ENCODE data around the gene TRPV4. TPM values are rescaled to one million over a fixed set of nuclear protein-coding genes. Genes with fewer than 3 reads are reported as not detected.
"Not testable (repeated sequence)": the region's sequence is repeated elsewhere in the genome, so short reads cannot be mapped to it uniquely, and the experiment has no call there.

Gene TRPV4
- total RNA-seq = not detected

- no peak for FAIRE-seq
- DNase-seq (ENCODE audit: low spot score in 2 of 2) = peak in 1 of 2 donors; percentile 54
Observed at GRCh38 chr12:109833307-109834189, at the start of gene TRPV4. TSS of gene TRPV4 (minus strand) at chr12:109833398. CDS start at chr12:109814796, 18,602 bp downstream.

- no peak for DNase-seq (ENCODE audit: low spot score in 2 of 2)
- FAIRE-seq = no peak
Observed at GRCh38 chr12:109881752-109882151, 48.6 kb upstream of the TRPV4 start.

DNA sequence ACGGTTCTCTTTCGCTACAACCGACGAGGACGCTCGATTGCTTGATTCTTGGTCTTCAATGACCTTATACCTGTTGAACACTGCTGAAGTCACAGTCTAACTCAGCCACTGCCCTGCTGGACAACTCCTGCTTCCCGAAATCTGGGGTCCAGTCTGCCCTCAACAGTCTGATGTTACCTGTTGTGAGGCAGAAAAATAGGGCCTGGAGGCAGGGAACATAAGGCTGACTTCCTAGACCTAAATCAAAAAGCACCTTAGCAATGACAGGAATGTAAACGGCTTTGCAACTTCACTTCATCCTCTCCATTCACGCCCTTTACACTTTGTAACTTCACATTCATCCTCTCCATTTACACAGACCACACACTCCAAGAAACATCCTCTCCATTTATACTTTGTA, 47.7 kb upstream of the TRPV4 start:
- DNase-seq (ENCODE audit: low spot score in 2 of 2) (no peak), FAIRE-seq (no peak)

- DNase-seq (ENCODE audit: low spot score in 2 of 2) (peak; percentile 97 to 98), FAIRE-seq (no peak)
Observed at GRCh38 chr12:109880043-109880931, 47.1 kb upstream of the TRPV4 start, which contains the start of gene GLTP. TSS of gene GLTP (minus strand) at chr12:109880541. CDS start at chr12:109880374, 167 bp downstream.

DNA sequence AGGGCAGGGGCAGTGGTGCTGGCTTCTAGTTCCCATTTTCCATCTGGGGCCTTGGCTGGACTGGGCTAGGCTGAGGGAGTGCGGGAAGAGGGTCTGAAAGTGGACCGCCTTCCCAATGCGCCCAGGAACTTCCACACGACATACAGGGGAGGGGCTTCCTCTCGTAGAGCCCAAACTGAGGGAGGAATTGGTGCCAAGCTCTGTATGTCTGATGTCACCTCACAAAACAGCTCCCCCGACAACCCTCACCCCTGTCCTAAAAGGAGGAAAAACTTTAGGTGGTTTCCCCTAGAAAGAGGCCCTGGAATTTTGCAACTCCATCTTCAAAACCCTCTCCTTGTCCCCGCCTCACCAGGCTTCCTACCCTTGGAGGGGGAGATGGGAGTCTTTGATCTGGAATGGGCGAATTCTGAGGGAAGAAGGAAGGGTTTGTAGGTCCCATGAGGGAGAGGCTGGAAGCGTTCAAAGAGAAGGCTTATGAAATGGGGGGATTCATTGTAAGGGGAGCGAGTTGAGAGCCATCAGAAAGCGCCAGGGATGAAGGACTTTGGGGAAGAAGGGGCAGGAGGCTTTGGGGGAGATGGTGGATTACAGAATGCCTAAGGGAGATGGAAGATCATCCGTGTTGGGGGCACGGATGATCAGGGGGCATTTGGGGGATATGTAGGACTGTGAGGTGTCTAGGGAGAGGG, 46.3 kb upstream of the TRPV4 start:
- no peak for DNase-seq (ENCODE audit: low spot score in 2 of 2)
- no peak for FAIRE-seq

DNA sequence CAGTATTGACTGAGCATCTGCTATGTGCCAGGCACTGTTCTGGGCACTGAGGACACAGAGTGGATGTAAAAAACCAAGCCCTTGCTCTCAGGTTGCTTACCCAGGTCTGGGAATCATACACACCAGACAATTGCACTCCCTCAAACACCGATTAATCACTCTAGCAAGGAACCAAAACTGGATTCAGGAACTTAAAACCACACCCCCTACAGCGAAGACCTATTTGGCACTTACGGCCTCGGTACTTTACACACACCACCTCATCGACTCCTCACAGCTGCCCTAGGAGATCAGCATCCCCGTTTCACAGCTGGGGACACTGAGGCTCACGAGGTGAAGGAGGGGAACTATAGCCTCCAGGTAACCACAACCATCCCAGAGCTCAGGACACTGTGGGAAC, 45.6 kb upstream of the TRPV4 start:
- FAIRE-seq = no peak
- no peak for DNase-seq (ENCODE audit: low spot score in 2 of 2)

DNA sequence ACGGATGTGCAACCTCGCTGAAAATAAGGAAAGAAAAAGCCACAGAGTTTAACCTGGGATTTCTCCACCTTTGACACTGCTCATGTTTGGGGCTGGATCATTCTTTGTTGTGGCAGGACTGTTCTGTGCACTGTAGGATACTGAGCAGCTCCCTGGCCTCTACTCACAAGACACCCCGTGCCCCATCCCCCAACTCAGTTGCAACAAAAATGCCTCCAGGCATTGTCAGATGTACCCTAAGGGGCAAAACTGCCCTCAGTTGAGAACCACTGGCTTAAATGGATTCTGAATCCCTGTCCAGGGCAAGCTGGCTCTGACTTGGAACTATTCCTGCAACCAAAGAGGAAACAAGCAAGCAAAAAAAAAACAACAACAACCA, 45.0 kb upstream of the TRPV4 start:
- DNase-seq (ENCODE audit: low spot score in 2 of 2) (no peak), FAIRE-seq (no peak)

GRCh38 chr12:109877504-109878246, 44.5 kb upstream of the TRPV4 start:
- DNase-seq (ENCODE audit: low spot score in 2 of 2) (no peak), FAIRE-seq (no peak)

- no peak for FAIRE-seq
Observed at GRCh38 chr12:109876406-109876805, 43.2 kb upstream of the TRPV4 start.

DNA sequence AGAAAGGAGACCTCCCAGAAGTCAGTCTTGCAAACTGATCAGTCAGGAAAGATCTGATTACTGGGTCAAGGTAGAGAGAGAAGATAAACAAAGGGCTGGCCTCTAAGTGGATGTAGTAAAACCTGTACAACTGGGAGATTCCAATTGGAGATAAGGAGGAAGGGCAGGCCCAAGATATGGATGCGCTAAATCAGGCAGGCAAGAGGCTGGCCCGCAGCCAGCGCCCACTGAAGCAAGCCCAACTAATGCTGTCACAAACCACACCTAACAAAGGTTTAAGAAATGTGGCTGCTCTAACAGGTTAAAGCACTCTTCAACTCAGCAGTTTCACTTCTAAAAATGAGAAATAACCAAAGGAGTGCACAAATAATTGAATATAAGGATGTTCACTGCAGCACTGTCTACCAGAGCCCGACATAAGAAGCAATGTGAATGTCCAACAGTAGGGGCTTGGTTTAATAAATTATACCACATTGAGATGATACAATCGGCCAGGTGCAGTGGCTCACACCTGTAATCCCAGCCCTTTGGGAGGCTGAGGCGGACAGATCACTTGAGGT, 42.5 kb upstream of the TRPV4 start:
- FAIRE-seq = no peak
- no peak for DNase-seq (ENCODE audit: low spot score in 2 of 2)

More at GRCh38 chr12:109876406-109876805, 43.2 kb upstream of the TRPV4 start:
- DNase-seq (ENCODE audit: low spot score in 2 of 2) = no peak

- FAIRE-seq = no peak
- no peak for DNase-seq (ENCODE audit: low spot score in 2 of 2)
Observed at GRCh38 chr12:109873653-109874052, 40.5 kb upstream of the TRPV4 start.

GRCh38 chr12:109871668-109872314, 38.6 kb upstream of the TRPV4 start:
- FAIRE-seq (no peak), DNase-seq (ENCODE audit: low spot score in 2 of 2) (no peak)

DNA sequence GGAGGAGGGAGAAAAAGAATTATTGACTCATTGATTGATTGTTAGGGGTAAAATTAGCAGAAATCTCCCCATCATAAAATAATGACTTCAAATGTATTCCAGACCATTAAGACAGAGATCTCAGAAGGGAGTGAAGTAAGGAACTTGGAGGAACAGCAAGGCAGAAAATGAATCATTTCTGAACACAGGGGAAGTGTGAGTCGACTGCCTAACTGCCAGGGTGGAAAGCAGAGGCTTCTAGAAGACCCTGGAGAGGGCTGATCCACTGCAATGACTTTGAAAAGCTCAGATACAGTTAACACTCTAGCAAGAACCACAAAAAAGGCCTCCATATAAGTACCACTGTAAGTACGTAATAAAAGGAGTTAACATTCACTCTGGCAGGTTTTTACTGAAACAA, 37.5 kb upstream of the TRPV4 start:
- FAIRE-seq (no peak), DNase-seq (ENCODE audit: low spot score in 2 of 2) (no peak)

DNA sequence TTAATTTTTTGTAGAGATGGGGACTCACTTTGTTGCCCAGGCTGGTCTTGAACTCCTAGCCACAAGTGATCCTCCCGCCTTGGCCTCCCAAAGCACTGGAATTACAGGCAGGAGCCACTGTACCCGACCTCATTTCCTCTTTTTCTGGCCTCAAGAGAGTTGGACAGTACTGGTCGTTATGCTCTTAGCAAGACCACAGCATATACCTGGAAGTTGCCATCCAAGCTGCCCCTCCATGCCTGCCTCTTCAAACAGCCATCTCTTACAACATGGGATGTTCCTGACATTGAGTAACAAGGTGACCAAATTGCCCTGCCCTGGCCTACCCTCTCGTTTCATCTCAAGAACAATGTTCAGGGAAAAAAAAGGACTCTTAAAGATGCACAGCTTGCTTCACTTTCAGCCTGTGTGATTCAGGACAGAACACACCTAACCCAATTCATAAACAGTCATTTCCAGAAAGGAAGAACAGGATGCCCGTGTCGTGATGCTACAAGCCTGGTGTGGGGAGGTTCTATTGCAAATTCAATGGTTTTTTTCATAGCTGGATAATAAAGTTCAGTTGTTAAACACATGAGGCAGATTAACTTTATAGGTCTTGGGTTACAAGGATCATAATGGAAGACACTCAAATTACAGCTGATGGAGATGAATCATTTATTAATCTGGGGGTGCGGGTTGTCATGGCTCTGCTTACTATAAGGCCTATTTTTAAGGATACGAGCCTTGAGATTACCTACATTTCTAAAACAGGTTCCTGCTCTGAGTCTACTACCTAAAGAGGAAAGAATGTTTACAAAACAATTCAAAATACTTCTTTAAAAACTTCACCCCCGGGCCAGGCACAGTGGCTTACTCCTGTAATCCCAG, 35.2 kb upstream of the TRPV4 start:
- FAIRE-seq = no peak
- no peak for DNase-seq (ENCODE audit: low spot score in 2 of 2)

DNA sequence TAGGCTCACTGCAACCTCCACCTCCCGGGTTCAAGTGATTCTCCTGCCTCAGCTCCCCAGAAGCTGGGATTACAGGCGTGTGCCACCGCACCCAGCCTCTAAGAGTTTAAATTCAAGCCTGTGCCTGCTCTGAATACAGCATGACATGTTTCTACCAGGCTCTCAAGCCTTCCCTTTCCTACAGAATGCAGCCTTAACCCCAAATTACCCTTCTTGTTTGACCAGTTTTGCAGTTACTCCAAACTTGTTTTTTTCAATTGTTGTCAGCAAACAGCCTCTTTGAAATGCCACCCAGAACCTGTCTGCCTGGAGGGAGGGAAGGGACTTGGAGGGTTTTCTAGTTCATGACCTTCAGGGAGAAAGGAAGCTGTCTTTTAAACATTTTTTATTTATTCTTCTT, 31.7 kb upstream of the TRPV4 start:
- FAIRE-seq = no peak
- no peak for DNase-seq (ENCODE audit: low spot score in 2 of 2)

DNA sequence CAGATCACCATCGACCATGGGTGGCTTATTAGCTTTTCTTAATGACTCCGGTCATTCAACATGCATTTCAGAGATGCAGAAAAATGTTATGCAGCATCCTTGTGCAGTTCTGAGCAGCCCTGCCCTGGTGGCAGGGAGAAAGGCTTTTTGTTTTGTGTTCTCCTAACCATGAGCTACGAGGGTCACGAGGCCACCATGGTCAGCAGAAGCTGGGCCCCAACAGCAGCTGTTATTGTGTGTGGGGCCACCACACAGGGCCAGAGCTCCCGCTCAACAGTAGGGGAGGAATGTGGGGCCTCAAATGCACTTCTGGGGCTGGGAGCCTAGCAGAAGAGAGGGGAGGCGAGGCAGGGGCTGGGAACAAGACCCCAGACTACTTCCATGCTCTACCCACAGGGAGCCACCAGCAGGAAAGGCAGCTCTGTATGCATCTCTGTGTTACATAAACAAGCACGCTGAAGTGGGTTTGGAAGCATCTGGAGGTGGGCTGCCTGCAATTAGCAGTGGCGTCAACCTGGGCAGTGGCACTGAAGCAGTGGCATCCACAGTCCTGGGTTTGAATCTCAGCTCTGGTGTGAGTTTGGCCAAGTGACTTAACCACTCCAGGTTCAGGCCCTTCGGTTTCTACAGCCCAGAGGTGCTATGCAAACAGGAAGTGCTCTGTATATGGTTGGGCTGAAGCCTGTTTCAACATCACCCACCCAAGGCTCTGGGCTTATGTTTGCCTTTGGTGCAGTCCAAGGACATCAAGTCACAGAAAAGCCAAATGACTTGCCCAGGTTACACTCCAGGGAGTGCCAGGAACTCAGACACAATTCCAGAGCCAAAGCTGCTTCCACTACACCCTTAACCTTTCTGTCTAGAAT, 30.9 kb upstream of the TRPV4 start:
- no peak for DNase-seq (ENCODE audit: low spot score in 2 of 2)

DNA sequence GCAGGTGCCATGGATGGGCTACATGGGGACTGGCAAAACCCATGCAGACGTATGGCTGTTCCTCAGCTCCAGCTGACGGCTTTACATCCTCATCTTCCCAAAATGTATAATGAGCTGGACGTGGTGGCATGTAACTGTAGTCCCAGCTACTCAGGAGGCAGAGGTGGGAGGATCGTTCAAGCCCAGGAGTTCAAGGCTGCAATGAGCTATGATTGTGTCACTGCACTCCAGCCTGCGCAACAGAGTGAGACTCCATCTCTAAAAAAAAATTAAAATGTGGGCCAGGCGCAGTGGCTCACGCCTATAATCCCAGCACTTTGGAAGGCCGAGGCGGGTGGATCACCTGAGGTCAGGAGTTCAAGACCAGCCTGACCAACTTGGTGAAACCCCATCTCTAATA, 29.3 kb upstream of the TRPV4 start:
- not testable (repeated sequence) for FAIRE-seq

More for the DNA sequence above, 30.9 kb upstream of the TRPV4 start:
- FAIRE-seq = no peak

More for the DNA sequence above, 29.3 kb upstream of the TRPV4 start:
- DNase-seq (ENCODE audit: low spot score in 2 of 2) = not testable (repeated sequence)
